WTC11 (cell line): ENCODE data around the gene OR10C1.

Experiments
- ATF6 ChIP-seq: sonication (generic); formaldehyde crosslinking; IDR thresholded peaks from 2 replicates; pipeline ENCODE4 v1.8.1; 2023; ENCODE audit warnings: mild to moderate bottlenecking, missing genetic modification reagents
- CREB1 ChIP-seq: sonication (generic); formaldehyde crosslinking; IDR thresholded peaks from 2 replicates; pipeline ENCODE4 v1.8.0; 2023; ENCODE audit warnings: mild to moderate bottlenecking, missing genetic modification reagents
- CREM ChIP-seq: sonication (generic); formaldehyde crosslinking; IDR thresholded peaks from 2 replicates; pipeline ENCODE4 v1.8.1; 2022; ENCODE audit warnings: mild to moderate bottlenecking, missing genetic modification reagents, moderate library complexity
- CTCF ChIP-seq: fragments of 200-600 bp; IDR thresholded peaks from 2 replicates; pipeline ENCODE4 v1.8.0; 2022; ENCODE audit warnings: antibody characterized with exemption
- FOXK1 ChIP-seq: sonication (generic); formaldehyde crosslinking; IDR thresholded peaks from 2 replicates; pipeline ENCODE4 v1.8.0; 2022; ENCODE audit warnings: mild to moderate bottlenecking, moderate library complexity, missing genetic modification reagents
- GTF2I ChIP-seq: fragments of 250-450 bp; sonication (Bioruptor Pico); conservative IDR thresholded peaks from 2 replicates; pipeline ENCODE4 v1.4.0; 2021; ENCODE audit warnings: mild to moderate bottlenecking
- NFYB ChIP-seq: sonication (generic); formaldehyde crosslinking; conservative IDR thresholded peaks from 2 replicates; pipeline ENCODE4 v1.8.0; 2022; ENCODE audit warnings: low read depth, missing genetic modification reagents
- RELA ChIP-seq: sonication (generic); formaldehyde crosslinking; IDR thresholded peaks from 2 replicates; pipeline ENCODE4 v1.8.1; 2022; ENCODE audit warnings: missing genetic modification reagents, mild to moderate bottlenecking, borderline replicate concordance
- TCF7 ChIP-seq: sonication (generic); formaldehyde crosslinking; IDR thresholded peaks from 2 replicates; pipeline ENCODE4 v1.8.0; 2022; ENCODE audit warnings: mild to moderate bottlenecking, low read depth, missing genetic modification reagents, moderate library complexity
- ZBTB21 ChIP-seq: sonication (generic); formaldehyde crosslinking; IDR thresholded peaks from 2 replicates; pipeline ENCODE4 v1.8.1; 2023; ENCODE audit warnings: mild to moderate bottlenecking, missing genetic modification reagents, borderline replicate concordance
- ZNF232 ChIP-seq: sonication (generic); formaldehyde crosslinking; IDR thresholded peaks from 2 replicates; pipeline ENCODE4 v1.8.0; 2022; ENCODE audit warnings: mild to moderate bottlenecking, missing genetic modification reagents
- TF ChIP-seq, protein P1 (sequence below): sonication (generic); formaldehyde crosslinking; IDR thresholded peaks from 2 replicates; pipeline ENCODE4 v1.8.0; 2023; ENCODE audit warnings: missing genetic modification reagents
- TF ChIP-seq, protein P2 (sequence below): sonication (generic); formaldehyde crosslinking; IDR thresholded peaks from 2 replicates; pipeline ENCODE4 v1.8.1; 2023; ENCODE audit warnings: mild to moderate bottlenecking, missing genetic modification reagents, moderate library complexity

GRCh38 chr6:29487131-29487530 is 48.0 kb downstream of the OR10C1 start:
- TF ChIP-seq, protein P1, sequence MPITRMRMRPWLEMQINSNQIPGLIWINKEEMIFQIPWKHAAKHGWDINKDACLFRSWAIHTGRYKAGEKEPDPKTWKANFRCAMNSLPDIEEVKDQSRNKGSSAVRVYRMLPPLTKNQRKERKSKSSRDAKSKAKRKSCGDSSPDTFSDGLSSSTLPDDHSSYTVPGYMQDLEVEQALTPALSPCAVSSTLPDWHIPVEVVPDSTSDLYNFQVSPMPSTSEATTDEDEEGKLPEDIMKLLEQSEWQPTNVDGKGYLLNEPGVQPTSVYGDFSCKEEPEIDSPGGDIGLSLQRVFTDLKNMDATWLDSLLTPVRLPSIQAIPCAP (CRISPR knock-in tag), result no peak
- no peak for TF ChIP-seq CTCF
- TF ChIP-seq ZBTB21 (CRISPR knock-in tag), result no peak
- TF ChIP-seq ATF6 (CRISPR knock-in tag), result no peak
- no peak for TF ChIP-seq FOXK1
- no peak for TF ChIP-seq CREB1 (CRISPR knock-in tag)
- TF ChIP-seq TCF7 (CRISPR knock-in tag), result no peak
- TF ChIP-seq RELA (CRISPR knock-in tag), result no peak
- TF ChIP-seq GTF2I, result no peak
- TF ChIP-seq ZNF232 (CRISPR knock-in tag), result no peak
- TF ChIP-seq, protein P2, sequence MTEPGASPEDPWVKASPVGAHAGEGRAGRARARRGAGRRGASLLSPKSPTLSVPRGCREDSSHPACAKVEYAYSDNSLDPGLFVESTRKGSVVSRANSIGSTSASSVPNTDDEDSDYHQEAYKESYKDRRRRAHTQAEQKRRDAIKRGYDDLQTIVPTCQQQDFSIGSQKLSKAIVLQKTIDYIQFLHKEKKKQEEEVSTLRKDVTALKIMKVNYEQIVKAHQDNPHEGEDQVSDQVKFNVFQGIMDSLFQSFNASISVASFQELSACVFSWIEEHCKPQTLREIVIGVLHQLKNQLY (CRISPR knock-in tag), result no peak
- TF ChIP-seq CREM (CRISPR knock-in tag), result no peak
- TF ChIP-seq NFYB (CRISPR knock-in tag), result no peak
